SU-DHL-6 (cell line): ENCODE data around the gene OLFM2.

Source experiments
- H2AFZ ChIP-seq: fragments of 200-600 bp; sonication (generic); 2 replicates; pipeline ENCODE4 v1.6.1; 2014; ENCODE audit warnings: low read depth, mild to moderate bottlenecking, moderate library complexity, mixed read lengths, antibody characterized with exemption, low read length; ENCODE audit not compliant: severe bottlenecking
- H3F3A ChIP-seq: fragments of 200-600 bp; shearing (Covaris generic); 2 replicates; pipeline ENCODE4 v1.6.0; 2016; ENCODE audit warnings: antibody characterized with exemption, mild to moderate bottlenecking; ENCODE audit not compliant: insufficient read depth
- H3K27ac ChIP-seq: fragments of 200-600 bp; sonication (generic); 2 replicates; pipeline ENCODE4 v1.5.1; 2016; ENCODE audit warnings: low read depth, mild to moderate bottlenecking, low read length, moderate library complexity, mixed read lengths
- H3K27me3 ChIP-seq: fragments of 200-600 bp; sonication (generic), shearing (Covaris generic); 2 replicates; pipeline ENCODE4 v1.6.0; 2014; ENCODE audit warnings: mild to moderate bottlenecking, low read length
- H3K36me3 ChIP-seq: fragments of 200-600 bp; sonication (generic); 2 replicates; pipeline ENCODE4 v1.6.1; 2014; ENCODE audit warnings: mild to moderate bottlenecking, low read length, mixed read lengths
- H3K4me2 ChIP-seq: fragments of 300-600, 200-600 bp; shearing (Covaris generic), sonication (generic); 2 replicates; pipeline ENCODE4 v1.6.0; 2014; ENCODE audit warnings: low read length, low read depth, mild to moderate bottlenecking; ENCODE audit not compliant: poor library complexity, severe bottlenecking
- H3K4me3 ChIP-seq: fragments of 200-600 bp; sonication (generic); 2 replicates; pipeline ENCODE4 v1.5.1; 2014; ENCODE audit warnings: antibody characterized with exemption, low read length, mild to moderate bottlenecking, mixed read lengths; ENCODE audit not compliant: insufficient read depth, poor library complexity, severe bottlenecking
- H3K79me2 ChIP-seq: fragments of 200-600 bp; sonication (generic); 2 replicates; pipeline ENCODE4 v1.6.1; 2014; ENCODE audit warnings: mild to moderate bottlenecking, low read length, moderate library complexity; ENCODE audit not compliant: insufficient read depth
- H3K9ac ChIP-seq: fragments of 200-600 bp; sonication (generic); 2 replicates; pipeline ENCODE4 v1.7.0; 2014; ENCODE audit warnings: mild to moderate bottlenecking, low read length
- H3K9me2 ChIP-seq: fragments of 200-600 bp; sonication (generic); replicated peaks from 2 replicates; pipeline ENCODE4 v1.6.1; 2014; ENCODE audit warnings: low read length; ENCODE audit not compliant: insufficient read depth
- H3K9me3 ChIP-seq: fragments of 200-600 bp; sonication (generic); 2 replicates; pipeline ENCODE4 v1.6.1; 2014; ENCODE audit warnings: low read length, mixed read lengths; ENCODE audit not compliant: insufficient read depth
- H4K20me1 ChIP-seq: fragments of 200-600 bp; sonication (generic); 2 replicates; pipeline ENCODE4 v1.6.1; 2014; ENCODE audit warnings: low read depth, mild to moderate bottlenecking, antibody characterized with exemption, low read length, moderate library complexity, mixed read lengths
- CTCF ChIP-seq: fragments of 200-600 bp; sonication (generic); IDR thresholded peaks from one replicate; pipeline ENCODE4 v1.5.1; 2017; ENCODE audit warnings: antibody characterized with exemption, mild to moderate bottlenecking, low read length, moderate library complexity; ENCODE audit not compliant: insufficient read depth, poor library complexity, severe bottlenecking
- EZH2phosphoT487 ChIP-seq: fragments of 200-600 bp; sonication (generic), shearing (Covaris generic); conservative IDR thresholded peaks from 2 replicates; pipeline ENCODE4 v1.6.1; 2018; ENCODE audit warnings: mild to moderate bottlenecking, antibody characterized with exemption, low read length, moderate library complexity, mixed read lengths

Gene OLFM2

GRCh38 chr19:9971166-9971897, 35.0 kb upstream of the OLFM2 start:
- H3K9me2 ChIP-seq: no peaks in the 10 kb centered on the region
- TF ChIP-seq CTCF: no peak
- TF ChIP-seq EZH2phosphoT487: no peak
- H3K27me3 ChIP-seq: no peaks in the 10 kb centered on the region
- no peak overlapping the region for H2AFZ ChIP-seq
- H3K36me3 ChIP-seq: no peaks in the 10 kb centered on the region
- H3K27ac ChIP-seq: no peak overlapping the region
- no peaks in the 10 kb centered on the region for H3K79me2 ChIP-seq
- H4K20me1 ChIP-seq: no peaks in the 10 kb centered on the region
- no peak overlapping the region for H3K4me2 ChIP-seq
- no peaks in the 10 kb centered on the region for H3K9me3 ChIP-seq
- no peak overlapping the region for H3K9ac ChIP-seq
- no peaks in the 10 kb centered on the region for H3F3A ChIP-seq
- H3K4me3 ChIP-seq: no peak overlapping the region

- Histone ChIP-seq H3K4me2 (no peak overlapping the region), H3F3A (no peaks in the 10 kb centered on the region), H3K27ac (no peak overlapping the region), H3K4me3 (no peak overlapping the region), H3K27me3 (no peaks in the 10 kb centered on the region), H3K79me2 (no peaks in the 10 kb centered on the region), H3K9ac (no peak overlapping the region), H3K9me2 (no peaks in the 10 kb centered on the region), H2AFZ (no peak overlapping the region), H3K36me3 (no peaks in the 10 kb centered on the region), H4K20me1 (no peaks in the 10 kb centered on the region), H3K9me3 (no peaks in the 10 kb centered on the region)
- no peak for TF ChIP-seq CTCF
- TF ChIP-seq EZH2phosphoT487: no peak
These were observed 34.2 kb upstream of the OLFM2 start for GRCh38 chr19:9970481-9970880.

GRCh38 chr19:9969688-9969975, 33.3 kb upstream of the OLFM2 start:
- H3K27ac ChIP-seq: no peak overlapping the region
- H3K9me3 ChIP-seq: no peaks in the 10 kb centered on the region
- H3K36me3 ChIP-seq: no peaks in the 10 kb centered on the region
- no peaks in the 10 kb centered on the region for H3K27me3 ChIP-seq
- no peak overlapping the region for H2AFZ ChIP-seq
- no peaks in the 10 kb centered on the region for H3K9me2 ChIP-seq
- H3K79me2 ChIP-seq: no peaks in the 10 kb centered on the region
- no peak overlapping the region for H3K9ac ChIP-seq
- H3K4me3 ChIP-seq: no peak overlapping the region
- H4K20me1 ChIP-seq: no peaks in the 10 kb centered on the region
- TF ChIP-seq CTCF (no peak), EZH2phosphoT487 (no peak)
- no peak overlapping the region for H3K4me2 ChIP-seq
- H3F3A ChIP-seq: no peaks in the 10 kb centered on the region
